SIG-M5 treated with dmso at 0.1 percent for 504 hours (cell line): ENCODE data around the gene CTNNA2.

ENCODE experiments used
- DNase-seq: peaks from one replicate; lab custom pipeline; 2025; ENCODE audit not compliant: unreplicated experiment; lab: John Stamatoyannopoulos, UW

Gene CTNNA2

GRCh38 chr2:79512442-79513401 lies at the start of gene CTNNA2:
CTNNA2 (plus strand) TSS chr2:79513051.
- no peak for DNase-seq

- no peak for DNase-seq
Measured at GRCh38 chr2:79487399-79487798, 25.5 kb upstream of the CTNNA2 start.

GRCh38 chr2:79511320-79511951 lies 1.4 kb upstream of the CTNNA2 start:
- DNase-seq = no peak

GRCh38 chr2:79513711-79514110 lies 860 bp downstream of the CTNNA2 start:
- DNase-seq = no peak

GRCh38 chr2:79529636-79530035 lies 16.8 kb downstream of the CTNNA2 start:
- no peak for DNase-seq

GRCh38 chr2:79530443-79530842 lies 17.6 kb downstream of the CTNNA2 start:
- DNase-seq = no peak

GRCh38 chr2:79547568-79547967 lies 34.7 kb downstream of the CTNNA2 start:
- no peak for DNase-seq

- no peak for DNase-seq
Measured at GRCh38 chr2:79552653-79553052, 39.8 kb downstream of the CTNNA2 start.

- no peak for DNase-seq
Measured at GRCh38 chr2:79554899-79555298, 42.0 kb downstream of the CTNNA2 start.

- no peak for DNase-seq
Measured at GRCh38 chr2:79564065-79564464, 51.2 kb downstream of the CTNNA2 start.

- no peak for DNase-seq
Measured at GRCh38 chr2:79569048-79569447, 56.2 kb downstream of the CTNNA2 start.

- DNase-seq = no peak
Measured at GRCh38 chr2:79573895-79574674, 61.2 kb downstream of the CTNNA2 start.

GRCh38 chr2:79576451-79576850 lies 63.6 kb downstream of the CTNNA2 start:
- DNase-seq = no peak

GRCh38 chr2:79578952-79579351 lies 66.1 kb downstream of the CTNNA2 start:
- DNase-seq = no peak

- no peak for DNase-seq
Measured at GRCh38 chr2:79580175-79580574, 67.3 kb downstream of the CTNNA2 start.

- no peak for DNase-seq
Measured at GRCh38 chr2:79585701-79586433, 73.0 kb downstream of the CTNNA2 start.

GRCh38 chr2:79591281-79591680 lies 78.4 kb downstream of the CTNNA2 start:
- no peak for DNase-seq

- no peak for DNase-seq
Measured at GRCh38 chr2:79593237-79593867, 80.5 kb downstream of the CTNNA2 start.

- DNase-seq = no peak
Measured at GRCh38 chr2:79596403-79596802, 83.6 kb downstream of the CTNNA2 start.

- no peak for DNase-seq
Measured at GRCh38 chr2:79604748-79605147, 91.9 kb downstream of the CTNNA2 start.
